ENCODE measurements around the gene OCIAD1. TPM values are rescaled to one million over a fixed set of nuclear protein-coding genes. Genes with fewer than 3 reads are reported as not detected.

Gene OCIAD1
- total and polyA plus RNA-seq, 4 donors = 52.4 to 114 (median 82.6) TPM

Other genes with a start within 250 kb of the OCIAD1 start
- gene FRYL, start 50.8 kb upstream of the OCIAD1 start, total RNA-seq = 10 to 100 TPM; 37.1 to 79.0 TPM
- 10 to 100 TPM in 1 of 2 donors, 1 to 10 TPM in 1; 5.3 to 17.2 TPM for gene FRYL, start 50.8 kb upstream of the OCIAD1 start, polyA plus RNA-seq
- gene OCIAD2, start 75.7 kb downstream of the OCIAD1 start, total RNA-seq = 10 to 100 TPM in 1 of 2 donors, 1 to 10 TPM in 1; 8.5 to 12.2 TPM
- gene OCIAD2, start 75.7 kb downstream of the OCIAD1 start, polyA plus RNA-seq = 100 to 1,000 TPM in 1 of 2 donors, 10 to 100 TPM in 1; 40.8 to 159 TPM
- gene CWH43, start 155.2 kb downstream of the OCIAD1 start, total RNA-seq = under 1 TPM in 1 of 2 donors, not detected in 1; 0.08 TPM
- under 1 TPM; 0.10 to 0.13 TPM for gene CWH43, start 155.2 kb downstream of the OCIAD1 start, polyA plus RNA-seq

All from liver (tissue), 4 donors.